CD4-positive, alpha-beta T cell treated with Interferon gamma for 1 hour (primary cell): ENCODE data around the gene GPR78.

Source experiments
- DNase-seq: peaks from one replicate; pipeline ENCODE4 v3.0.0-alpha.2; 2020

The GPR78 gene

GRCh38 chr4:8580321-8581093 lies at the start of gene GPR78:
GPR78 (plus strand) TSS chr4:8580392; CDS start chr4:8580983, 591 bp downstream.
- DNase-seq = no peak

GRCh38 chr4:8532245-8532781 lies 47.9 kb upstream of the GPR78 start:
- DNase-seq = no peak

- DNase-seq = no peak
Measured at GRCh38 chr4:8533274-8533865, 46.8 kb upstream of the GPR78 start.

GRCh38 chr4:8534129-8534528 lies 46.1 kb upstream of the GPR78 start:
- no peak for DNase-seq

- DNase-seq = no peak
Measured at GRCh38 chr4:8534611-8535010, 45.6 kb upstream of the GPR78 start.

GRCh38 chr4:8536467-8536866 lies 43.7 kb upstream of the GPR78 start:
- DNase-seq = no peak

- no peak for DNase-seq
Measured at GRCh38 chr4:8537041-8537461, 43.1 kb upstream of the GPR78 start.

- DNase-seq = no peak
Measured at GRCh38 chr4:8538076-8538702, 42.0 kb upstream of the GPR78 start.

GRCh38 chr4:8538703-8539567 lies 41.3 kb upstream of the GPR78 start:
- DNase-seq = no peak

GRCh38 chr4:8539661-8540060 lies 40.5 kb upstream of the GPR78 start:
- DNase-seq = no peak

- no peak for DNase-seq
Measured at GRCh38 chr4:8540072-8540471, 40.1 kb upstream of the GPR78 start.

- DNase-seq = no peak
Measured at GRCh38 chr4:8540586-8540985, 39.6 kb upstream of the GPR78 start.

- no peak for DNase-seq
Measured at GRCh38 chr4:8540991-8541390, 39.2 kb upstream of the GPR78 start.

- DNase-seq = no peak
Measured at GRCh38 chr4:8541981-8542715, 38.0 kb upstream of the GPR78 start.

GRCh38 chr4:8542776-8543525 lies 37.2 kb upstream of the GPR78 start:
- no peak for DNase-seq

- DNase-seq = no peak
Measured at GRCh38 chr4:8543623-8544022, 36.6 kb upstream of the GPR78 start.

GRCh38 chr4:8544282-8544681 lies 35.9 kb upstream of the GPR78 start:
- DNase-seq = no peak

GRCh38 chr4:8544741-8545438 lies 35.3 kb upstream of the GPR78 start:
- DNase-seq = no peak

- DNase-seq = no peak
Measured at GRCh38 chr4:8545439-8545765, 34.8 kb upstream of the GPR78 start.

- DNase-seq = no peak
Measured at GRCh38 chr4:8546766-8547107, 33.5 kb upstream of the GPR78 start.
